ENCODE data around the gene CSAD. TPM values are rescaled to one million over a fixed set of nuclear protein-coding genes. Genes with fewer than 3 reads are reported as not detected.

Gene CSAD
- polyA plus RNA-seq, 1 donor (not counting 4 experiments of a cell fraction or from before 2014, with no cell fraction given) = 19.5 TPM

GRCh38 chr12:53201177-53201541 is 20.4 kb upstream of the CSAD start:
- Histone ChIP-seq H4K20me1 (ENCODE audit: control insufficient read depth, extremely low read depth, insufficient read depth, low read length) (no peaks in the 10 kb centered on the region), H3K4me3 (ENCODE audit: control insufficient read depth in 2 of 3, extremely low read depth in 1 of 3, insufficient read depth in 2 of 3, low read depth in 1 of 3, low read length in 3 of 3) (no peak overlapping the region), H3K79me2 (ENCODE audit: control insufficient read depth, insufficient read depth, low read length) (no peaks in the 10 kb centered on the region), H2AFZ (ENCODE audit: control insufficient read depth, low read length) (no peak overlapping the region), H3K9me3 (ENCODE audit: control insufficient read depth, low read depth, low read length) (no peaks in the 10 kb centered on the region), H3K4me2 (ENCODE audit: control insufficient read depth, extremely low read depth, insufficient read depth, low read depth, low read length) (no peak overlapping the region), H3K27me3 (ENCODE audit: control insufficient read depth, extremely low read depth, insufficient read depth, low read length) (no peaks in the 10 kb centered on the region), H3K36me3 (ENCODE audit: control insufficient read depth in 2 of 2, extremely low read depth in 1 of 2, insufficient read depth in 2 of 2, low read length in 2 of 2) (no peaks in the 10 kb centered on the region), H3K9me1 (ENCODE audit: control insufficient read depth, extremely low read depth, insufficient read depth, low read length) (no peaks in the 10 kb centered on the region), H3K4me1 (ENCODE audit: control insufficient read depth, extremely low read depth, insufficient read depth, low read length) (peaks cover 8% of the 10 kb centered on the region), H3K27ac (ENCODE audit: control insufficient read depth, insufficient read depth, low read length) (no peak overlapping the region), H3K9ac (ENCODE audit: control insufficient read depth, extremely low read depth, insufficient read depth, low read length) (no peak overlapping the region)
- TF ChIP-seq EZH2 (IDR thresholded peaks at IDR 0.05; ENCODE audit: low read length) (no peak), CTCF (optimal IDR thresholded peaks at IDR 0.05 in 1 of 3, IDR thresholded peaks at IDR 0.05 in 1 of 3, conservative IDR thresholded peaks at IDR 0.05 in 1 of 3; ENCODE audit: extremely low read depth in 1 of 3, insufficient read depth in 2 of 3, low read length in 3 of 3) (no peak)
- FAIRE-seq = no peak
- dilution Hi-C loops (cut with MboI; ENCODE audit: extremely low pct_ligation_motif_present, low sequenced_read_pairs) = no loop called here
- DNase-seq (ENCODE audit: low read depth, low spot score) = no peak

- Histone ChIP-seq H3K4me1 (ENCODE audit: control insufficient read depth, extremely low read depth, insufficient read depth, low read length) (peaks cover 4% of the 10 kb centered on the region), H3K36me3 (ENCODE audit: control insufficient read depth in 2 of 2, extremely low read depth in 1 of 2, insufficient read depth in 2 of 2, low read length in 2 of 2) (no peaks in the 10 kb centered on the region), H3K4me2 (ENCODE audit: control insufficient read depth, extremely low read depth, insufficient read depth, low read depth, low read length) (no peak overlapping the region), H3K27me3 (ENCODE audit: control insufficient read depth, extremely low read depth, insufficient read depth, low read length) (no peaks in the 10 kb centered on the region), H3K27ac (ENCODE audit: control insufficient read depth, insufficient read depth, low read length) (no peak overlapping the region), H3K4me3 (ENCODE audit: control insufficient read depth in 2 of 3, extremely low read depth in 1 of 3, insufficient read depth in 2 of 3, low read depth in 1 of 3, low read length in 3 of 3) (no peak overlapping the region), H3K9me1 (ENCODE audit: control insufficient read depth, extremely low read depth, insufficient read depth, low read length) (no peaks in the 10 kb centered on the region), H2AFZ (ENCODE audit: control insufficient read depth, low read length) (no peak overlapping the region), H3K9me3 (ENCODE audit: control insufficient read depth, low read depth, low read length) (no peaks in the 10 kb centered on the region), H3K9ac (ENCODE audit: control insufficient read depth, extremely low read depth, insufficient read depth, low read length) (no peak overlapping the region), H4K20me1 (ENCODE audit: control insufficient read depth, extremely low read depth, insufficient read depth, low read length) (no peaks in the 10 kb centered on the region), H3K79me2 (ENCODE audit: control insufficient read depth, insufficient read depth, low read length) (no peaks in the 10 kb centered on the region)
- dilution Hi-C loops (cut with MboI; ENCODE audit: extremely low pct_ligation_motif_present, low sequenced_read_pairs) = no loop called here
- TF ChIP-seq CTCF (optimal IDR thresholded peaks at IDR 0.05 in 1 of 3, IDR thresholded peaks at IDR 0.05 in 1 of 3, conservative IDR thresholded peaks at IDR 0.05 in 1 of 3; ENCODE audit: extremely low read depth in 1 of 3, insufficient read depth in 2 of 3, low read length in 3 of 3) = no peak
- TF ChIP-seq EZH2 (IDR thresholded peaks at IDR 0.05; ENCODE audit: low read length) = no peak
- no peak for FAIRE-seq
- no peak for DNase-seq (ENCODE audit: low read depth, low spot score)
These were observed 19.9 kb upstream of the CSAD start for GRCh38 chr12:53200458-53201176.

Data from keratinocyte (primary cell).